ENCODE measurements around the gene OR10H1.
"Not testable (repeated sequence)": the region's sequence is repeated elsewhere in the genome, so short reads cannot be mapped to it uniquely, and the experiment has no call there.

OR10H1 gene

GRCh38 chr19:15774159-15774558 lies 41.3 kb downstream of the OR10H1 start:
- not testable (repeated sequence) for DNase-seq (ENCODE audit: low spot score)

- no peak for DNase-seq (ENCODE audit: low spot score)
Observed at GRCh38 chr19:15769586-15769985, 45.9 kb downstream of the OR10H1 start.

- DNase-seq (ENCODE audit: low spot score): no peak
Observed at GRCh38 chr19:15759962-15760565, 55.4 kb downstream of the OR10H1 start.

- DNase-seq (ENCODE audit: low spot score): no peak
Observed at GRCh38 chr19:15758379-15758778, 57.1 kb downstream of the OR10H1 start.

Measured in SK-N-DZ (cell line).